Central memory CD4-positive, alpha-beta T cell (primary cell): ENCODE measurements around the gene PTPRT.

ENCODE experiments used
- DNase-seq: peaks from one replicate; pipeline ENCODE4 v3.0.0; 2022

PTPRT gene

DNA sequence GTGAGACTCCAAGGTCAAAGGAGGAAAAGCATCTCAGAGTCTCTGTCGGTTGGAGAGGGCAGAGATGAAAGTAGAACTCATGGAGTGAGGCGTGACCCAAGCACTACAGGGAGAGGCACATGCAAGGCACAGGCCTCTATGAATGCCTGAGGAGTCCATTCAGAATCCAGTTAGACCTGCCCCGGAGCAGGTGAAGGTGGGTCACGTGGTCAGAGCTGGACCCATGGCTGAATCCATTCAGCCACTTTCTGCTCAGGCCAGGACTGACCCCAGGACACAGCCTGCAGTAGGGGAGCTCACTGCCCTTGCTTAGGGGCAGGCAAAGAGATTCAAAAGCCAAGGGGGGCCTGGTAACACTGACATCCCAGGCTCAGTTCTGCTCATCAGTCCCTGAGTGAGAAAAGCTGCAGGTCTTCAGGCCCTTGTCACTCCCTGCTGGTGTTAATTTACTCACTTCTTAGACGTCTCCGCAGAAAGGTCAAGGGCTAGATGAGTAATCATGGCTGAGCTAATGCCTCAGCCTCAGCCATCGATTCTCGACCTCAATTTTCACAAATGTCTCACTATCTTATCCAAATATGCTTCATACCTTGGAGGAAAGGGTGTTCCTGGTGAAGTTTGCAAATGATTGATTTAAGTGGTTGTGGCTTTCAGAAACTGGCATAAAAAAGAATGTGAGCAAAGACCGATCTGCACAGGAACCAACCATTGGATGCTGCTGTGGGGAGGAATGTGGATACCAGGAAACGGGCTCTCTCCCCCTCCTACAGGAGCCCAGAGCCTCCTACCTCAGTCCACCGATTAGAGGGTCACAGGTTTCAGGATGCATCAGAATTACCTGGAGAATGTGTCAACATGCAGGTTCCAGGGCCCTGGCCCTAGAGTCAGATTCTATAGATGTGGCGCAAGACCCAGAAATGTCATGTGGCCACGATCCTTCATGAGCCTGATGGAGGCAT, 584.4 kb downstream of the PTPRT start:
- DNase-seq = no peak

DNA sequence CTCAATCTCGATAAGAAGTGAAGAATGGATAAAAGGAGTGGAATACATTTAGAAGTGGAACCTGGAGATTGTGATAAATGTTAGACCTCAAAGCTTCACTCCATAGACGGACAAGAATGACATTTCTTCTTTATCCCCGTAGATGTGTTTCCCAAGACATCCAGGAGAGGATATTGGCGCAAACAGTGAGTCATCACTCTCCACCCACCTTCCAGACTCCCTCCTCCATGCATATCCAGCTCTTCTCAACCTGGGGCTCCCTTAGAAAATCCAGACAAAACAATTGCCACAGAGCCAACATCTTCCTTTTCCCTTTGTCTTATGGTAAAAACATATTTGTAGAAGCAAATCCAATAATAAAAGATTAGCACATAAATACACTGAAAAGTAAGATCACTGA, 586.1 kb downstream of the PTPRT start:
- DNase-seq = no peak

DNA sequence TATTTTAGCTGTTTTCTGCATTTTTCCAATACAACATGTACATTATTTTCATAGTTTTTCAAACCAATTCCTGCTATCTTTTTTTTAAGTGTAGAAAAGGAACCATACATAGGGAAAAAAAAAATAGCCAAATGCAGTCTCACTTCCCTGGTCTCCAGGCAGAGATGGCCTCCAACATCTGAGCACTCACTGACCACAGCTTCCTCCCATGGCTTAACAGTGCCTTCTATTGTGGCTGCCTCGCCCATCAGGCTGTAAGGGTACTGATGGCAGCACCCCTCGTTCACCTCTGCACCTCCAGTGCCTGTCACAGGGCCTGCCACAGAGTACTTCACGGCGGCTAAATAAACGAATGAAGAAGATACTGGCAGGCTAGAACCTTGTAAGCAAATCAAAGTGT, 591.1 kb downstream of the PTPRT start:
- DNase-seq = no peak

DNA sequence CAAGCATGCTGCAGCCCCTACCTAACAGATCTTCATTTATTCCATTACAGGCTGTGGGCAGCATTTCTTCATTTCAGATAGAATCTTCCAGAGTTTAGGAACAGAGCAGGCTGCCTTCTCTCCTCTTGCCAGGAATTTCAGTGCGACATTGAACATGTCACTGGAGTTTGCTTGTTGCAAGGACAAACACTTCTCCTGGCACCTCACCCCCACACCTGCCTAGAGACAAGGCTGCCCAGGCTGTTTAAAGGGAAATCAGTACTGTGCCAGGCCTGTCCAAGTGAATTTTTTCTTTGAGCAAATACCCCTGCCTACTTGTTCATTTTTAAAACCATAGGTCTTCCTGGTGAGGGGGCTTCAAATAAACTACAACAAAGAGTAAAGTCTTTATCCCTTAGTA, 594.1 kb downstream of the PTPRT start:
- no peak for DNase-seq

DNA sequence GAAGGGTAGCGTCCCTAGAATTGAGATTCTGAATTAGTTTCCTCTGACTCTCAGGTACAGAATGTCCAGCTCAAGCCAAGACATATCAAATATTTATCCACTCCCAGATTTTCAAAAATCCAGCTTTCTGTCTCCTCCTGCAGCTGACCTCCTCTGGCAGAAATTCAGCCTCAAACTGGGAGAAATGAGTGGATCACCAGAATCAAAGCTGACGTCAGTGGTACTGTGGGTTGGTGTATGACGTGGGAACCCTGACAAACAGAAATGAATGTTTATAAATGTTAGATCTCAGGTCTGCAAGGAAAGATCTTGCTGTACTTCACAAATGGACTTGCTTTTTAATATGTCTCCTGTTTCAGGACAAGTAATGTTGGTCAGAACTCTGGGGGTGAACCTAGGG, 595.0 kb downstream of the PTPRT start:
- DNase-seq = no peak

DNA sequence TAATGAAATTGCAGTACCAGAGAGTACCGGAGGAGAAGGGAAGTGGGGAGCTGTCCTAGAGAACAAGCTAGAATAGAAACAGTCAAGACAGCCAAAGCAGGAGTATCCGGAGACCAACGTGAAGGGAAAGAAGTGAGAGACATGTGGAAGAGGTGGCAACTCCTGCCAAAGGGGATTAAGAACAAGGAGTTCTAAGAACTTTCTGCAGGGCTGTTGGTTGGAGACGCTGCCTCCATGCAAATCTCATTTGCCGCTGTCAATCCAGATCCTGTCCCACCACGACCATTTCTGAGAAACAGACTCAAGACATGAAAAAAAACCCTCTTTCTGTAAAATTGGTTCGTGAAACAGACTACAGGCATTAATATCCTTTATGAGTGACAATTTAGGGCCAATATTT, 595.7 kb downstream of the PTPRT start:
- DNase-seq = no peak

DNA sequence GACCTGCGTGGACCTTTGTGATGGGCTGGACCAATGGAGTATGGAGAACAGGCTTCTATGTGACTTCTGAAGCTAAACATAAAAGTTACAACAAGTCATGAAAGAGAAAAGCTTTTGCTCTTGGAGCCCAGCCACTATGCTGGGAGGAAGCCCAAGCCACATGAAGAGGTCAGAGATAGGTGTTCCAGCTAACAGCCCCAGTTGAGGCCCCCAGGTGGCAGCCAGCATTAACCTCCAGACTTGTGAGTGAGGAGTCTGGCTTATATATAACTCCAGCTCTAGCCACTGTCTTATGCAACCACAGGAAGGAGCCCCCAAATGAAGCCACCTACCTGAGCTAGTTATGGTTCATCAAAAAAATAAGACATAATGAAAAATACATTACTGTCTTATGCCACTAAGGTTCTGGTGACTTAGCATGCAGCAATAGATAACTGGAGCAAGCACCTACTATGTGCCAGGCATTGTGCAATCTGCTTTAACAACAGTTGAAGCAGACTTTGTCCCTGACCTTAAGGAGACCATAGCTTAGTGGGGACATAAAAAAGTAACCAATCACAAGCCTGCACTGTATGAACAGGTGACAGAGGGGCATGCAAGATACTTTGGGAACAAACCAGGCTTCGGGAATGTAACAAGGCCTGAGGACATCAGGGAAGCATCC, 599.6 kb downstream of the PTPRT start:
- no peak for DNase-seq

DNA sequence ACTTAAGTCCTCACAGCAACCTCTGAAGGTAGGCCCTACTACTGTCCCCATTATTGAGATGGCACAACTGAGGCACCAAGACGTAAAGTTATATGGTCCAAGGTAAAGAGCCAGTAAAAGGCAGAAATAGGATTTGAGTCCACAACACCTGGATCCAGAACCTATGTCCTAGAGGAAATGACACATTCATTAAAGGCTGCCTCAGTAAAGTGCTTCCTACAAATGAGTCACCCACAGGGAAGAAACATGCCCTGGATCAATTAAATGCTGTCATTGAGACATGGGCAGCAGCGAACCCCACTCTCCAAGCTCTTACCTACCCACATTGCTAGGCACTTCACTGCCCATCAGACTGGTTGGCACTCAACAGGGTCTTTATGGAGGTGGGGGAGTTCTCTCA, 600.9 kb downstream of the PTPRT start:
- DNase-seq = no peak

DNA sequence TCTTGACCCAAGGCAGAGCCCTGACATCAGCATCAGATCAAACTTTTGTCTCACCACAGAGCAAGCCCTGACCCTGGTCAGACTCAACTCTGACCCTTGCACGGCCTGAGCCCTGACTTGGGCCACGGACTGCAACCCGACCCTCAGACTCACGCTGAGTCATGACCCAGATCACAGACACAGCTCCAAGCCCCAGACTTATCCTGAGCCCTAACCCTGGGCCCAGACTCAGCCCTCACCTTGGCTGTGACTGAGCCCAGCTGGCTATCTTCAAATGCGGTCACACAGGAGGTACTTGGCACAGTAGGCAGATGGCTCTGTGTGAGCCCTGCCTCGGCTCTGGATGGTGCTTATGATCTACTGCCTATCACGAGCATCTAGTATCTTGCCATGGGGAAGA, 602.3 kb downstream of the PTPRT start:
- DNase-seq = no peak

DNA sequence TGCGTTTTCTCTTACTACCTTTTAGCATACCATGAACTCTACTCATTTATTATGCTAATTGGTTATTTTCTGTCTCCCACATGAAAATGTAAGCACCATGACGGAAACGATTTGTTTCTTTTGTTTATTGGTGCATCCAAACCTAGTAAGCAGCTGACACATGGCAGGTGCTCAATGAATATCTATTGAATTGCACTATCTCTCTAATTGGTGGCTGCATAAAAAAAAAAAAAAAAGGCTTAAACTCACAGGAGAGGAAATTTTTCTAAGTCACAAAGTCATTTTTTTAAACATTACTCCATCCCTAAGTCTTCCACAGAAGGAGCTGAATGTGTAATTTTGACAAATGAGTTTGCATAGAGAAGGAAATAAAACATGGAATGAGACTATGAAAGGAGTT, 608.4 kb downstream of the PTPRT start:
- DNase-seq = no peak

DNA sequence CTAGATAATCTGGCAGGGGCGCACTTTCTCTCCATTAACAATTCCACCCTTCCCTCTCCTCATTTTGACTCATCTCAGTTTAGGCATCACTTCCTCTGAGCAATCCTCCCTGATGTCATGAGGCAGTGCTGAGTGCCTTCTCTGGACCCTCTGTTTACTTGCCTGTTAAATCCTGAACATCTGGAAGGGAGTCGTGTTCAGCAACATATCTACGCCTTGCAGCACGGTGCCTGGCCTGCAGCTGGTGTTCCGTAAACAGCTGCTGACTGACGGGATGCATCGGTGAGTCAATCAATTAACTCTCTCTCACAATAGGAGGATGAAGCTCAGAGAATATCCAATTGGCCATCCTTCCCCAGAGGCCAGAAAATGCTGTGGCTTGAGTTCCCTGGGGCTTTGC, 613.5 kb downstream of the PTPRT start:
- DNase-seq = no peak

DNA sequence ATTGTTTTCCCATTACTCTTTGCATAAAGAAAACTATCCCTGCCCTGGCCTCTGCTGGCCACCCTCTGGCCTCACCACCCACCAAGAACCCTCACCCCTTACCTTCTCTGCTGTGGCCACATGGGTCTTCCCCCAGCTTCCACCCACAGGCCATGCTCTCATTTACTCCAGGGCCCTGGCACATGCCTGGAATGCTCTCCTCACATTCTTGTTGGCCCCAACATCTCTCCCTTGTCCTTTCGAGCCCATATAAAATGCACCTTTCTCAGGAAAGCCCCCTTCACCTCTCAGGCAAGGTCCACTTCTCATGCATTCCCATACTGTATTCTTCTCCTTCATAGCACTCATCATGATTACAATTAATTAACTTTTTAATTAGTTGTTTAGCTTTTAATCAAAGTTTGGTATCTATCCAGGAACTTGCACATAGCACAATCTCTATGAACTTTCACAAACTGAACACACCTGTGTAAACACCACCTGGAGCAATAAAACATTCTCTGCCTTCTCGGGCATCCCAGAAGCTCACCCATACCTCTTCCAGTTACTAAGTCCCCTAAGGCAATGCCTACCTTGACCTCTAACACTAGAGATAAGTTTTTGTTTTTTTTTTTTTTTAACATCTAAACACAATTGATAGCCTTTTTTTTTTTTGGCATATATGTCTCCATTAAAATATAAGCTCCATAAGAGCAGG, 617.2 kb downstream of the PTPRT start:
- DNase-seq = no peak

DNA sequence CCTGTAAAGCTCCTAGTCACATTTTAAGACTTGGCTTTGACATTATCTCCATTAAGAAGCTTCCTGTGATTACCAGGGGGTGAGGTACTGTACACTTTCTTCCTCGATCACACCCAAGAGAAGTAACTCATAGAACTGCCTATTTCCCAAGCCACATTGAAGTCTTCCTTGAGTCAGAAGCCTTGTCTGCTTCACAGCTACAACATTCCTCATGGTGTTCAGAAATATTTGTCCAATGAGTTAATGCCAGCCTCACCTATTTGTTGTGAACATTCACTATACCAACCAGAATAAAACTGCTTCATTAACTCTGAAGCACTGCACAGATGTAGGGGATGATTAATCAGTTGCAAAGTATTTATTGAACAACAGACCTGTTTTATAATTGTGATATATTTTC, 622.3 kb downstream of the PTPRT start:
- no peak for DNase-seq

DNA sequence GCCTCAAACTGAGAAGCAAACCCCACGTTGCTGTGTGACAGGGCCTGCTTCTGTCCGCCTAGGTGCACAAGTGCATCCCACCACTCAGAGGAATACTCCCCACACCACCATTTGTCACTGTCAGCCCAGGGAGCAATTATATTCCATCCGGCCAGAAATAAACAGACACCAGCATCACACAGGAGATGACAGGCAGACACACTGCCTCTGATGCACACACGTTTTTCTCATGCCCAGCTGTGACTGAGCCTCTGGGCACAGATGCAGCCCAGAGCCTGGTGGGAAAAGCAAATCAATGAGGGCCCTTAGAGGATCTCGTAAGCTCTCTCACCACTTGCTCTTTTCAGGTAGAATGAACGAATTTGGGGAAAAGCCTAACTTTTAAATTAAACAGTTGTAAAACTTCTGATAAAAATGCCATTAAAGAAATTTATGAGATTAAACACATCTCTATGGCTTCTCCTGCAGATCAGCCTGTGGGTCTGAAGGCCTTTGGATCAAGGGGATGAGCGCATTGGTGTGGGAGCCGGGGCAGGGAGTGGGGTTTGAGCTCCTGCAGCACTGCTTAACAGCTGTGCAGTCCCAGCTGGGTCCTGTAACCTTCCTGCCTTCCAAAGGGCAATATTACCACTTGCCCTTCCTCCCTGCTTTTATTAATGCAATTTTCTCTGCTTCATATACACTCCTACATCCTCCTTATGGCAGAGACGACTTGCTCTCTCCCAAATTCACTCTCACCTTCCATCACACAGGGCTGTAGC, 624.3 kb downstream of the PTPRT start:
- DNase-seq = no peak

DNA sequence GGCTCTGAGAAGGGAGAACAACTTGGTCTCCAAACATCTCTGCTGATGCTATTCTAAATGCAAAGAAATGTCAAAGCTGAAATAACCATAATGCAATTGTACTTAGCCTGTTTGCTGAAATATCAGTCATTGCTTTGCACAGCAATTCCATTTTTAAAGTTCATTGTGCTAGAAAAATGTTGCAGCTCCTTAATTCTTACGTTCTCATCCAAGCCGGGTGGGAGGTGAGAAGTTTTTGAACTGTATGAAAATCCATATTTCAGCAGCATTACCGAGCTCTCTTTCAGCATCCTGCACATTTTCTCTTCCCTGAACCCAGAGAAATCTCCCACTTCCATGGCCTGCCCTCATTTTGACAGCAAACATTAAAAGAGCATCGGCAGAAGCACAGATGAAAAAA, 630.0 kb downstream of the PTPRT start:
- DNase-seq = no peak

DNA sequence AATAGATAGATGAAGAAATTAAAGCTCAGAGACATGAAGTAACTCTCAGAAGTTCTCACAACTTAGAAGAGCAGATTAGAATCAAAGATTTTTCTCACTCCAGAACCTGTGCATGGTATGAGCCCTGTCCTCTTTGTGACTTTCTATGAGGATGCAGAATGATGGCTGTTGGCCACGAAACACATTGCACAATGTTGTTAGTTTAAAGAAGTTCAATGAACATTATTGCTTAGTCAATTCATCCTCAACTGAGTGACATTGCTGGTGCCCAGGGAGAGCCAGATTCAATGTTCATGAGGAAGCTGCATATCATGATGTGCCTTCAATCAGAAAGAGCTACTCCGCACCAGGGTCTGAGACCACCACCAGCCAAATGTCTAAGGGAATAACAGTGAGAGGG, 633.1 kb downstream of the PTPRT start:
- DNase-seq = no peak

DNA sequence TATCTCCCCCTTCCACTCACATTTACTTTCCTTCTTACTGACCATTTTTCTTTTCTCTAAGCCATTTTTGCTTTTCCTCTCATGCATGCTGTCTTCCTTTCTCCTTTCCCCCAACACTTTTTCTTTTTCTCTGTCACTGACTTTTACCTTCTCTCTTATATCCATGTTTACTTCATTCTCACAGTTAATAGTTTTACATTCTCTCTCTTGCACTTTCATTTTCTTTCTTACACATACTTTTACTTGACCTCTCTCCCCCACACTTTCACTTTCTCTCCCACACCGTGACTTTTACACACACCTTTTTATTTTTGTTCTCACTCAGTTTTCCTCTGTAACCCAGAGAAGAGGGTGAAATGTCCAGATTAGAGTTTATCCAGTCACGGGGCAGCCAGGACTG, 636.3 kb downstream of the PTPRT start:
- DNase-seq = no peak

DNA sequence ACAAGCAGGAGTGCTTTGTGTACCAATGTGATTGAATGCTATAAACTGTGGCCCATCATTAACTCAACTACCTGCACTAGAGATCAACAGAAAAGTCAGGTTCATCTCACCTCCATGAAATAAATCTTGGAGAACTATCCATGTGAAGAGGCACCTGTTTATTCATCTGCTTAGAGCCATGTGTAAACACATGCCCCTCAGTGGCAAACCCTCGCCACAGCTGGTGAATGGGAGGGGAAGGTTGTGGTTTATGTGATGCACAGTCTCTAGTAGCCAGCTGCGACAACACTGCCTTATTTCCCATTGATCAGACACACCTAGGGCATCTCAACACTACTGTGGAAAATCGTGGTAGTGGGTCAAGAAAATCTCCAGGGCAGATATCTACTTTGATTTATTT, 640.2 kb downstream of the PTPRT start:
- no peak for DNase-seq

DNA sequence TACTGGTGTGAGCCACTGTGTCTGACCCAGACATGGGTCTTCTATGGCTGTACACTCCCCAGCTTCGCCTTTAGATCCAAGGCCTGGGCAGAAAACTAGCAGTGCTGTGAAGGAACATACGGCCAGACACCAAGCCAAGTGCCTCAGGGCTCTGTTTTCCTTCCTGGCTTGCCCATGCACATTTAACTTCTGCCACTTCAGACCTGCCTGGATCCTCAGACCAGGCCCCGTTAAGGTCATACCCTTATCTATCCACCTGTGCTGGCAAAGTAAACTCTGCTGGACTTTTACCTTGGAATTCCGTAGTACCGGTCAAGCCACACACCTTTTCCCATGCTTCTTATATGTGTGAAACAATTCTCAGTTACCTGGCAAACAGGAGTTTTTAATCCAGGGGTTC, 644.8 kb downstream of the PTPRT start:
- no peak for DNase-seq

DNA sequence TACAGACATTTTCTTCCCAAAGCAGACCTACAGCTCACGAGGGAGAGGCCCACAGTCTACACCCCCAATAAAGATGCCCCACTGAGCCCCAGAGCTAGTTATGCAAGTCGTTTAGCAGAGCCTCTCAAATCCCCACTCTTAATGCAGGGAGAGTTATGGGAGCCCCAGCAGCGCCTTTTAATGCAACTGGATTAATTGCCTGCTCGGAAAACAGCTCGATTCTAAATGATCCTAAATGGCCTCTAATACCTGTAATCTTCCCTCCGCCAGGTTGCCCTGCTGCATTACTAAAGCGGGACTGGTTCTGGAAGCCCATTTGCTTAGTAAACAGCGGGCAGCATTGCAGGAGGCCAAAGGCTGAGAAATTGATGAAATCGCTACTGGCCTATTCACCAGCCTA, 656.9 kb downstream of the PTPRT start:
- no peak for DNase-seq

DNA sequence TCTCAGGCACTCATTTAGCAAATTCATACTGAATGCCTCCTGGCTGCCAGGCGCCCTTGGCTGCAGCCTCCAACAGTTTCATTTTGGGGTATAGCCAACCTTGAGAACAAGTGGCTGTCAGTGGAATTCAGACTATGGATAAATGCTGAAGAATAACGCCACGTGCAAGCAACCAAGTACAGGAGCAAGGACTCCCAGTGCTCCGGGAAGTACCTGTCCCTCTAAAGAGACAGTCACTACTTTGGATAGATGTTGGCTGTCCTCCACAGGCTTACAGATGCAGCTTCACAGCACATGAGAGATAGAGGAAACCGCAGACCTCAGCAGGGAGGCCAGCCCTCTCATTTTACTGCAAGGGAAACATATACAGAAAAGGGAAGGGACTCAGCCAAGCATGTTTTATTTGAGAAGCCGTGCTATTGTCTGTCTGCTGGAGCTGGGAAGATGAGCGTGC, 658.2 kb downstream of the PTPRT start:
- no peak for DNase-seq

DNA sequence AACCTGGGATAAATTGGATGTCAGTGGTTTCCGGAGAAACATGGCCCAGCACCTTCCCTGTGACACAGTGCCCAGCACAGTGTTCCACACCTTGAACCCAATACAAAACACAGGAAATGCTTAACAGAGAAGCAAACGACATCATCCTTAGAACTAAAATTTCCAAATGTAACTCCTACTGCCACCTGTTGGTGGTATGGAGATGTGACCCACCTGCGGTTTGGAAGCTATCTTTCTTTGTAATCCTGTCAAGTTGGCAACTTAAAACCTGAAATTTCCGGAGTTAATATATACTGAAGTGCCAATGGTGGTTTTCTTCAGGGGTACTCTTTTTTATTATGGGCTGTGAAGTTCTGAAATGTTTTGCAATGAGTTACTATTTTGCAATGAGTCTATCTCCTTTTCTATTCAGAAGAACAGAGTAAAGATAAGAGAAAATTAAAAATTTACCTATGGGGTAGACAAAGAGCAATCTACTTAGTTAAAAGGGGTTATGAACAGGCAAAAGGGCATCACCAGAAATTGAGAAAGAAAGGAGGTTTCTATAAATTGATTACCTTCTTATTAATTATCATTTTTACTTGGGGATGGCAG, 658.8 kb downstream of the PTPRT start:
- DNase-seq = no peak

DNA sequence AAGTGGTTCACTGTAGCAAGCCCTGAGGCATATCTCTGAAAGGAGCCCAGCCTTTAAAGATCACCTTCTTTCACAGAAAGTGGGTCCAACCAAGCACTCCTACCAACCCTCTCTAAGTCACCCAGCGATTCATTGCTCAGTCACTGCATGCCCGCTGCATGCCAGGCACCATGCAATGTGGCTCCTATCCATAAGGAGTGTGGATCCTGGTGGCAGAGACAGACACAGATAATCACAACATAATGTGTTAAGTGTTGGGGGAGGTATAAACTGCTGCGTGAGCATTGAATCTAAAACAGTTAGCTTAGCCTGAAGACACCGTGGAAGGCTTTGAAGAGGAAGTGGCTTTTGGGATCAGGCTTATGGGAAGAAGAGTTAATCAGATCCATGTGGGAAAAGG, 659.5 kb downstream of the PTPRT start:
- DNase-seq = no peak
